ENCODE data around the gene SDCCAG8. TPM values are rescaled to one million over a fixed set of nuclear protein-coding genes. Genes with fewer than 3 reads are reported as not detected.
A peak's percentile ranks its signal among the peaks of the same experiment; 100 is the strongest.

SDCCAG8 gene
- total RNA-seq, 1 donor from 2014 or later: 29.4 TPM

DNA sequence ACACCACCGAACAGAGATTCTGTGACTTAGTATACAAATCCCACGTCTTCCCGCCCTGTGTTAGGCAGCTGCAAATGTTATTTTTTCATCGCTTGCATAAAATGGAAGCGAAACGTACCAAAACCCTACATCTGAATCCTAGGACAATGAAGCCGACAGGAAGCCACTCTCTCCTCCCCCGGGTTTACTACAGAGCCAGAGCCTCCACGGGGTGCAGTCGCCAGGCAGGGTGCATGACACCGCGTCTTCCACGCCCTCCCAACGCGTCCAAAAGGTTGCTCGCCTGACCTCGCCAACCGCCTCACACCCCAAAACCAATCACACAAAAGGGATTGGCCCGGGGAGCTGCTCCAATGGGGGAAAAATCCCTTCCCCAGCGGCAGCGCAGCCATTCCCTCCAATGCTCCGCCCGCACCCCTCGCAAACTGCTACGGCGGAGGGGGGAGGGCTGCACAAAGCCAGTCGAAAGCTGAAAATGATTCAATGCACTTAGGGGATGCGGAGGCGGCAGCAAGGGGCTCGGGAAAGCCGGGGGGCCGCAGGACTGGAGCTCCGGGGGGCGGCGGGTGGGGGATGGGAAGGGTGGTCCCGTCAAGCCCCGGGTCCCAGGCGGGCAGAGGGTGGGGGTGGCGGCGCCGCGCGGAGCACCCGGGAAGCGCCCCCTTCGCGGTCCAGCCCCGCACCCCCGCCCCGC lies 1.5 kb upstream of the SDCCAG8 start:
- peak; percentile 78 for DNase-seq (ENCODE audit: low read depth)

DNA sequence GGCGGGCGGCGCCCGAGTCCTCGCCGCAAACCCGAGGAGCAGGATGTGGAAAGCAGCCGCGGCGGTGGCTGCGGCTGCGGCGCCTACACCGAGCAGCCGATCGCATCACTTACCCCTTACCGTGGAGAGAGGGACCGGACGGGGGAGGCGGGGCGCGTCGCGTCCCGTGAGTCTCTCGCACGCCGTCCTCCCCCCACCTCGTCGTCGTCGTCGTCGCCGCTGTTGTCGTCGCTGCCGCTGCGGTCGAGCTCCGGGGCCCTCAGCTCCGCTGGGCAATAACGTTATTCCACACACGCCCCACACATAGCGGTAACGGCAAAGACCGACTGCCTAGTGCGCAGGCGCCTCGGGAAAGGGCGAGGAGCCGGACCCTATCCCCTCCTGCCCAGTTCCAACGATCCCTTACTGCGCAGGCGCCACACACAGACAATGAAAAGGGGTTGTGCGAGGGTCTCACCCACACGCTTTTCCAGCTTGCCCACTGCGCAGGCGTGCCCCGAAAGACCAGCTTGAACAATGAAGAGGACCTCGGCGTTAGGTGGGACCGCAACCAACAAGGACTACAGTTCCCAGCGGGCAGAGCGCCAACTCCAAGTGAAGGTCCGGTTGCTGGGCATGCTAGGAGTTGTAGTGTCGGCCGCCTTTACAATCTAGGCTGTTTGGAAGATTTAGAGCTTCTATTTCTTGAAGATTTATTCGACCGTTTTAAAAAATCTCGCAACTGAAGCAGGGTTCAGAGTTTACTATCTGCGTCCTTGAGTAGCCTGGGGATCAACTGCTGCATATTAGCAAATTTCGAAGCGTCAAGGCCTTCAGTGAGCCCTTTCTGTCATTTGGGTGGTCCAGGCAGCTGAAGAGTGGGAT lies 682 bp upstream of the SDCCAG8 start, which contains the start of gene CEP170:
TSS of gene CEP170 (minus strand) at position 355 of the 864 bp plus-strand sequence. CDS start 30,001 bp downstream, outside the sequence.
- peak; percentile 99 for DNase-seq (ENCODE audit: low read depth)

DNA sequence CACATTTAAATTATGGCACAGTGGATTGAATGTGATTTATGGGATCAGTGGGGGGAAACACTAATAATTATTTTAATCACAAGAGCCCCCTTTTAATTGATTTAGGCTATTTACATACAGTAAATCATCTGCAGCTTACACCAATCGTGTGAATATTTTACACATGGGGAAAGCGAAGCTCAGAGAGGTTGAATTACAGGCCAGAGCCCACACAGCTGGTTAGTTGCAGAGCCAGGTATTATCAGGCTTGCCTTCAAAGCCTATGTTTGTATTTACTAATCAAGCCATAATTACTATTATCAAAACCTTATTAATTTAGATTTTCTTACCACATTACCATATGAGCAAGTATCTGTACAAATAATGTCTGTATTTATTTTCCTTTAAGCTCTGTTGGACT lies 749 bp downstream of the SDCCAG8 start:
- DNase-seq (ENCODE audit: low read depth): no peak

GRCh38 chr1:243257189-243257588 lies 1.3 kb downstream of the SDCCAG8 start:
- no peak for DNase-seq (ENCODE audit: low read depth)

DNA sequence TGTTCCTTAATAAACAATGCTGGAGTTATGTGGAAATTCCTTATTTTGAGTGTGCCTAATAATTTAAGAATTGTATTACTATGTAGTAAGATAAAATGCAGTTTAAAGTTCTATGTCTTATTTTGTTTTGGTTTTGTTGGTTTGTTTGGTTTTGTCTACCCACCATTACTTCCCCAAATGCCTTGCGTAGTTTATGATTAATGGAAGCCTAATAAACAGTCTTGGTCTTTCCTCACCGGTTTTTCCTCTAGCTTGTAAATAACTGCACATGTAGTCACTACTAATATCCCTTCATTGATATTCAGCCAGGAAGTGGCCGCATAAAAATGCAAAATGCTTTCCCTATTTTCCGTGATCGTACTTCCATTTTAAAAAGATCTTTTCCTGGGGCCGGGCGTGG lies 2.9 kb downstream of the SDCCAG8 start:
- DNase-seq (ENCODE audit: low read depth): no peak

DNA sequence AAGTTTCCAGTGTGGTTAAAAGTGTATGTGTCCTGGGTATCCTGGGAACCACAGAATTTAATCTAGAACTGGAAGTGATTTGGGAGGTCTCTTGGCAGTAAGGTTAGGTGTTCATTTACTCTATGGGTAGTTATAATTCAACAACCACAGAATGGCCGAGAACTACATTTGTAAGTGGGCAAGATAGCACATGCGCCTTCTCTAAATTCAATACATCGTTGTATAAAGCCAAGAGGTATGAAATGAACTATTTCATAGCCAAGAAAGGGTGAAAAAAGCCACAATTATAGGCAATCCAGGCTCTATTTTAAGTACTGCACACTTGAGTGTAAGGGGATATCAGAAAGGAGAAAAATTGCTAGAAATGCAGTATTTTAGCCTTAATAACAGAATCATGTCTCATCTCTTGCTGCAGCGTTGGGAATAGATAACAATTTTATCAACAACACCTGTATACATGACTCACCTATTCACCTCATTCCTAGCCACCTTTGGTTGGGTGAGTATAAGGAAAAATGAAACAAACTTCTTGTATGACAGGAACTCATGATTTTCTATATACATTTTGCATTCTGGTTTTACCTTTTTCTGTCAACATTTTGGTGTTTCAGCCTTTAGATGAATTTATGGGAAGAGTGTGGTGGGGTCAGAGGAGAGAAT lies 4.5 kb downstream of the SDCCAG8 start:
- DNase-seq (ENCODE audit: low read depth): no peak

GRCh38 chr1:243261390-243261789 lies 5.5 kb downstream of the SDCCAG8 start:
- no peak for DNase-seq (ENCODE audit: low read depth)

- no peak for DNase-seq (ENCODE audit: low read depth)
Observed at GRCh38 chr1:243264717-243265116, 8.9 kb downstream of the SDCCAG8 start.

DNA sequence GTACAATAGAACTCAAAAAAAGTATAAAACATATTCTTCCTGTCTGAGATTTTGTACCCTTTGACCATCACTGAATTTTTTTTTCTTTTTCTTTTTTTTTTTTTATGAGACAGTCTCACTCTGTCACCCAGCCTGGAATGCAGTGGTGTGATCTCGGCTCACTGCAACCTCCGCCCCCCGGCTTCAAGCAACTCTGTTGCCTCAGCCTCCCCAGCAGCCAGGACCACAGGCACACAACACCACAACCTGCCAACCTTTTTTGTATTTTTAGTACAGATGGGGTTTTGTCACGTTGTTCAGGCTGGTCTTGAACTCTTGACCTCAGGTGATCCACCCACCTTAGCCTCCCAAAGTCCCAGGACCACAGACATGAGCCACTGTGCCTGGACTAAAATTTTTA lies 10.4 kb downstream of the SDCCAG8 start:
- no peak for DNase-seq (ENCODE audit: low read depth)

- DNase-seq (ENCODE audit: low read depth): no peak
Observed at GRCh38 chr1:243267471-243267880, 11.6 kb downstream of the SDCCAG8 start.

DNA sequence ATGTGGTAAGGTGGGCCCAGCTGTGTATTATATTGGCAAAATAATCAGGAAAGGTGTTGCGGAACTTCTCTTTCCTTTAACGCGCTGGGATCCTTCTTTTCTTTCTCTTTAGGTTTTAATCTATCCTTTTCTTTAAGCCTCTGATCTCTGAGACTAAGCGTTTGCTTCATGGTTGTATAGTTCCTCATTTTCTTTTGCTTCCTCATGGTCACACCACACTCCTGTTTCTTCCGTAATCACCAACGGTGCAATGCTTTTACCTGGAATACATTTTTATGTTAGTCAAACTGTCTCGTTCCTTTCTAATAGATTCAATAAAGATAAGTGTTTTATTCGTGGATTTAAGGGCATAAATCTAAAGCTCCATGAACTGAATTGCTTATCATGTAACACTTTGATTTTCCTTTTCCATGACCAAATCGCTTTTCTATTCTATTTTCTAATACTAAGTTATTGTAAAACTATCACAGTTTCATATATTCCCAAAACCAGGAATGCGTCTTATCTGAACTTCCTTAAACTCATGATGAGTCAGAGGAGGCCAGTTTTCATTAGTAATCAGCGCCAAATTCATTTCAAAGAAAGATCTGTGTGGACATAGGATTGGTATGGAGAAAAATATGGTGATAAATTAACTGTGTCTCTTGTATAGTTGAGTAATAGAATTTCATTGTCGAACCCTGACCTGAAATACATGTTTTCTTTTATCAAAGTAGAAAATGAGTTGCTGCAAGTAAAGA lies 12.2 kb downstream of the SDCCAG8 start:
- DNase-seq (ENCODE audit: low read depth): no peak

DNA sequence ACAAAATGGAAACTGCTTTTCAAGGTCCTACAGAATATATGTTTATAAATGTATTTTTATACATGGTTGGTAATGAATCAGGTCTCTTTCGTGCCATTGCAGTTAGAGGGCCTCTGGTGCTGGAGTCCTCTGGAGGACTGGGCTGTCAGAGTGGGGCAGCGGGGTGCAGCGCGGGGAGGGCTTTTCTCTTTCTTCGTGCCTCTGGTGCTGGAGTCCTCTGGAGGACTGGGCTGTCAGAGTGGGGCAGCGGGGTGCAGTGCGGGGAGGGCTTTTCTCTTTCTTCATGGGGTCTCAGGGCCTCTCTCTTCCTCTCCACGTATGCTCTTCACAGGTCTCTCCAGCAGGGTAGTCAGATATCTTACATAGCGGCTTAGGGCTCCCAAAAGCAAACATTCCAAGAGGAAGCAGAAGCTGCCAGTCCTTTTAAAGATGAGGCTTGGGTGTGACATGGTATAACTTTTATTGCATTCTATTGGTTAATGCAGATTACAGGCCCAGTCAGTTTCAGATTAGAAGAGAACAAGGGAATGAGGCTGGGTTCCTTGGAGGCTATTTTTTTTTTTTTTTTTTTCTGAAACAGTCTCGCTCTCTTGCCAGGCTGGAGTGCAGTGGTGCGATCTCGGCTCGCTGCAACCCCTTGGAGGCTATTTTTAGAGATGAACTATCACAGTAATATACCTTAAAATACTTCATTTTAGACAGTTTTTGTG lies 13.1 kb downstream of the SDCCAG8 start:
- DNase-seq (ENCODE audit: low read depth): no peak

GRCh38 chr1:243269461-243269801 lies 13.6 kb downstream of the SDCCAG8 start:
- DNase-seq (ENCODE audit: low read depth): no peak

GRCh38 chr1:243270097-243270864 lies 14.4 kb downstream of the SDCCAG8 start:
- DNase-seq (ENCODE audit: low read depth): no peak

DNA sequence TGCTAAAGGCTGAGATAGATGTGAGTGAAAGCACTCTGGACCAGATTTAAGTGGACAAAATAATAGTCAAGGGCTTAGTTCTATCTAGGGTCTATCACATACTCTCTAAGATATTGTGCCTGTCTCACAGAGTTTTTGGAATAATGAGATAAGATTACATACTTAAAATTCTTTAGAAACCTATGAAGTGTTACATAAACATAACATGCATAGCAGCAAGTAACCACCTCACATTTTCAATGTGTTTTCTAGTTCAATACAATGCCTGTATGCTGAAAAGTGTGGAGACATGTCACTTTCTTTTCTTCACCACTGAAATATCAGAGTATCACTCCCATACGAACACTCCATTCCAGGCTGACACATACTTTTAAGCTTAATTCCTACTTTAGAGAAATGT lies 16.2 kb downstream of the SDCCAG8 start:
- no peak for DNase-seq (ENCODE audit: low read depth)

GRCh38 chr1:243272401-243272800 lies 16.6 kb downstream of the SDCCAG8 start:
- DNase-seq (ENCODE audit: low read depth): no peak

- DNase-seq (ENCODE audit: low read depth): no peak
Observed at GRCh38 chr1:243273506-243273905, 17.7 kb downstream of the SDCCAG8 start.

- DNase-seq (ENCODE audit: low read depth): no peak
Observed at GRCh38 chr1:243273945-243274344, 18.1 kb downstream of the SDCCAG8 start.

- DNase-seq (ENCODE audit: low read depth): no peak
Observed at GRCh38 chr1:243275316-243275715, 19.5 kb downstream of the SDCCAG8 start.

- DNase-seq (ENCODE audit: low read depth): no peak
Observed at GRCh38 chr1:243280571-243281129, 24.8 kb downstream of the SDCCAG8 start.

All from myocyte (in vitro differentiated cells).